HEK293T (cell line): Measurements from ENCODE around the gene NCDN.

ENCODE experiments used
- CTCF ChIA-PET: fragments of 350-600 bp; formaldehyde crosslinking; extraction: SDS; loops from one replicate; lab custom pipeline; 2021; ENCODE audit warnings: antibody characterized with exemption, inconsistent platforms; lab: Yijun Ruan, JAX
- POLR2A ChIA-PET: fragments of 350-600 bp; formaldehyde crosslinking; extraction: SDS; loops from one replicate; lab custom pipeline; 2020; ENCODE audit warnings: antibody characterized with exemption, inconsistent platforms; lab: Yijun Ruan, JAX
- DNase-seq: peaks from one replicate; pipeline ENCODE4 v3.0.0; 2012; ENCODE audit warnings: mixed read lengths; ENCODE audit errors: extremely low spot score
- ARNT ChIP-seq: fragments of 450-650 bp; IDR thresholded peaks from 2 replicates; pipeline ENCODE4 v1.6.1; 2017; ENCODE audit warnings: mild to moderate bottlenecking
- BHLHE40 ChIP-seq: fragments of 450-650 bp; IDR thresholded peaks from 2 replicates; pipeline ENCODE4 v1.6.1; 2016; ENCODE audit warnings: mild to moderate bottlenecking, moderate library complexity, borderline replicate concordance
- CTBP1 ChIP-seq: fragments of 450-650 bp; IDR thresholded peaks from 2 replicates; pipeline ENCODE4 v1.6.1; 2016; ENCODE audit warnings: borderline replicate concordance
- ELF4 ChIP-seq: fragments of 450-650 bp; IDR thresholded peaks from 2 replicates; pipeline ENCODE4 v1.6.1; 2017; ENCODE audit warnings: antibody characterized with exemption
- FOXA1 ChIP-seq: fragments of 450-650 bp; IDR thresholded peaks from 2 replicates; pipeline ENCODE4 v1.6.1; 2016; ENCODE audit warnings: mild to moderate bottlenecking
- FOXK2 ChIP-seq: fragments of 450-650 bp; IDR thresholded peaks from 2 replicates; pipeline ENCODE4 v1.6.1; 2016; ENCODE audit warnings: mild to moderate bottlenecking
- FOXM1 ChIP-seq: fragments of 450-650 bp; IDR thresholded peaks from 2 replicates; pipeline ENCODE4 v1.6.1; 2017; ENCODE audit warnings: mild to moderate bottlenecking, borderline replicate concordance
- HDGF ChIP-seq: fragments of 450-650 bp; IDR thresholded peaks from 2 replicates; pipeline ENCODE4 v1.6.1; 2017; ENCODE audit warnings: antibody characterized with exemption, borderline replicate concordance
- L3MBTL2 ChIP-seq: fragments of 450-650 bp; conservative IDR thresholded peaks from 2 replicates; pipeline ENCODE4 v1.6.1; 2016; ENCODE audit warnings: mild to moderate bottlenecking
- LEF1 ChIP-seq: fragments of 450-650 bp; IDR thresholded peaks from 2 replicates; pipeline ENCODE4 v1.6.1; 2017; ENCODE audit warnings: mild to moderate bottlenecking, borderline replicate concordance
- NFRKB ChIP-seq: fragments of 450-650 bp; IDR thresholded peaks from 2 replicates; pipeline ENCODE4 v1.6.1; 2016; ENCODE audit warnings: mild to moderate bottlenecking, moderate library complexity
- SP1 ChIP-seq: fragments of 450-650 bp; IDR thresholded peaks from 2 replicates; pipeline ENCODE4 v1.6.1; 2017
- SUZ12 ChIP-seq: fragments of 450-650 bp; IDR thresholded peaks from 2 replicates; pipeline ENCODE4 v1.6.1; 2016; ENCODE audit warnings: mild to moderate bottlenecking
- TARDBP ChIP-seq: fragments of 450-650 bp; IDR thresholded peaks from 2 replicates; pipeline ENCODE4 v1.6.1; 2016
- ZNF384 ChIP-seq: fragments of 450-650 bp; IDR thresholded peaks from 2 replicates; pipeline ENCODE4 v1.6.1; 2016
- TF ChIP-seq, protein P1 (sequence below): fragments of 450-650 bp; IDR thresholded peaks from 2 replicates; pipeline ENCODE4 v1.6.1; 2016

NCDN gene

GRCh38 chr1:35591211-35591610, 33.6 kb downstream of the NCDN start:
- TF ChIP-seq ARNT: no peak
- no peak for TF ChIP-seq NFRKB
- TF ChIP-seq TARDBP: no peak
- no peak for TF ChIP-seq ELF4
- no peak for TF ChIP-seq FOXA1
- TF ChIP-seq SUZ12: no peak
- TF ChIP-seq, protein P1, sequence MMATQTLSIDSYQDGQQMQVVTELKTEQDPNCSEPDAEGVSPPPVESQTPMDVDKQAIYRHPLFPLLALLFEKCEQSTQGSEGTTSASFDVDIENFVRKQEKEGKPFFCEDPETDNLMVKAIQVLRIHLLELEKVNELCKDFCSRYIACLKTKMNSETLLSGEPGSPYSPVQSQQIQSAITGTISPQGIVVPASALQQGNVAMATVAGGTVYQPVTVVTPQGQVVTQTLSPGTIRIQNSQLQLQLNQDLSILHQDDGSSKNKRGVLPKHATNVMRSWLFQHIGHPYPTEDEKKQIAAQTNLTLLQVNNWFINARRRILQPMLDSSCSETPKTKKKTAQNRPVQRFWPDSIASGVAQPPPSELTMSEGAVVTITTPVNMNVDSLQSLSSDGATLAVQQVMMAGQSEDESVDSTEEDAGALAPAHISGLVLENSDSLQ: no peak
- no peak for TF ChIP-seq SP1
- no peak for TF ChIP-seq FOXK2
- no peak for TF ChIP-seq ZNF384
- TF ChIP-seq HDGF: no peak
- TF ChIP-seq LEF1: no peak
- TF ChIP-seq L3MBTL2: no peak
- CTCF ChIA-PET: no interaction called here
- DNase-seq: no peak
- POLR2A ChIA-PET: no interaction called here

DNA sequence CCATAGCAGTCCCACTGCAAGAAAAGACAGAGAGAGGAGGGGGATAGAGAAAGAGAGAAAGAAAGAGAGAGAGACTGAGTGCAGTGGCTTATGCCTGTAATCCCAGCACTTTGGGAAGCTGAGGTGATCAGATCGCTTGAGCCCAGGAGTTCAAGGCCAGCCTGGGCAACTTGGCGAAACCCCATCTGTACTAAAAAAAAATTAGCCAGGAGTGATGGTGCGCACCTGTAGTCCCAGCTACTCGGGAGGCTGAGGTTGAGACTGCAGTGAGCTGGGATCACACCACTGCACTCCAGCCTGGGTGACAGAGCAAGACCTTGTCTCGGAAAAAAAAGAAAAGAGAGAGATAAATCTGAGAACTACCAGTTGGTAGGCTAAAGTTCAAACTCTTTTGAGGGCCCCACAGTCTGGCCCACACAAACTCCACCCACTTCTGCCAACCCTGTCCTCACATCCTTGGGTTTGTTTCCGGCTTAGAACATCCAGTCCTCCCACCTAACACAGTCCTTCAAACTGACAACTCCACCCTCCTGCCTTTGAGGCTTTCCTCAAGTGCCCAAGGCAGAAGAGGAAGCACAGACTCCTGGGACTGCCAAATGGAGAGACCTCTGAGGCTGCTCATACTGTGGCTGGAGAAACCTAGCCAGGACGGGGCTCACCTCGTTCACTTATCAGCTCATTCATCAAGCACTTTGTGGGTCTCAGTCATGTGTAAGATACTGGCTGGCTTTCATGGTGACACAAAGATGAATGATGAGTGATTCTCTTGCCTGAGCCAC, 35.6 kb downstream of the NCDN start:
- ChIA-PET CTCF (interaction anchor here (0.6 to 0.9 kb wide), 2 partner anchors 24 to 1138 kb away, joined by 3 to 5 read pairs; no protein-coding TSS in a partner anchor), POLR2A (no interaction called here)
- TF ChIP-seq ARNT (no peak), FOXA1 (no peak), LEF1 (no peak), ELF4 (no peak), CTBP1 (no peak), FOXK2 (no peak), SUZ12 (no peak), ZNF384 (no peak)
- DNase-seq: no peak

DNA sequence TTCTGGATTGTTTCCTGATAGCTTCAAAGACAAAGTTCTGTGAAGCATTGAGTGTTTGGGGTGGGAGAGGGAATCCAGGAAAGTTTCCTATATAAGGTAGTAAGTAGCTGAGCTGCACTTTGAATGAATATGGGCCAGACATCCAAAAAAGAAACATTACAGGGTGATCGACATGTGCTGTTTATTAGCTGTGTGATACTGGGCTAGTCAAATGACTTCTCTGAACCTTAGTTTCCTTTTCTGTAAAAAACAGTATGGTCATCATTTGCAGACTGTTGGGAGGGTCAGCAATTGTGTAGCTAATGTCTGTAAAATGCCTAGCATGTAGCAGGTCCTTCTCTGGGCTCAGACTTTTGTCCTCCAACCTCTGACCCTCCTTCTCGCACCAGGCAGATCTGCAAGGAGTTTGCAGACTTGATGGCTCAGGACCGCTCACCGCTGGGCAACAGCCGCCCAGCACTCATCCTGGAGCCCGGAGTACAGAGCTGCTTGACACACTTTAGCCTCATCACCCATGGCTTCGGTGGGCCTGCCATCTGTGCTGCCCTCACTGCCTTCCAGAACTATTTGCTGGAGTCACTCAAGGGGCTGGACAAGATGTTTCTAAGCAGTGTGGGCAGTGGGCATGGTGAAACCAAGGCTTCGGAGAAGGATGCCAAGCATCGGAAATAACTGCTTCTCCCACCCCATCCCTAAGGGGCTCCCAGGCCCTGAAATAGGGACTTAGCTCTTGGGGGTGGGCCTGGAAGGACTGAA, 36.6 kb downstream of the NCDN start:
- ChIA-PET CTCF (interaction anchor here (0.6 to 0.9 kb wide), 2 partner anchors 25 to 1137 kb away, joined by 3 to 5 read pairs; no protein-coding TSS in a partner anchor), POLR2A (no interaction called here)
- no peak for DNase-seq
- TF ChIP-seq SP1 (no peak), BHLHE40 (no peak)

- POLR2A ChIA-PET: no interaction called here
- no peak for DNase-seq
- CTCF ChIA-PET: no interaction called here
- no peak for TF ChIP-seq NFRKB
- no peak for TF ChIP-seq ZNF384
- no peak for TF ChIP-seq ARNT
- no peak for TF ChIP-seq HDGF
- TF ChIP-seq BHLHE40: no peak
- no peak for TF ChIP-seq SP1
- TF ChIP-seq, protein P1: no peak
- TF ChIP-seq ELF4: no peak
Observed at GRCh38 chr1:35595684-35596083, 38.1 kb downstream of the NCDN start.

GRCh38 chr1:35597870-35598269, 40.3 kb downstream of the NCDN start:
- CTCF ChIA-PET: no interaction called here
- POLR2A ChIA-PET: no interaction called here

DNA sequence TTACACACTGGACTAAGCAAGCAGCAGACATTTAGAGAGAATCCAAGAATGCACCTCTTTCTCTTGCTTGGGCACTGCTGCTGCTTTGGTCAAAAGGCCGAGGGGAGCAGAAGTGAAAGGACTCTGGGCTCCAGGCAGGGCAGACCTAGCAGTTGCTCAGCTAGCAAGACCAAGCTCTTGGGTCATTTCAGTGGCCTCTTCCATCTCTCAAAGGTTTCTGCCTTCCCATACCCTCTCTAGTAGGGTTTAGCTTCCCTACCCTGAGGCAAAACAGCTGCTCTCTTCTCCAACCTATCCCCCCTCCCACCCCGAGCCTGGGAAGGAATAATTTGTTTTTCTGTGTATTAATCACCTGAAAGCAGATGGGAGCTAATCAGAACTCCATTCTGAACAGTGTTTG, 41.3 kb downstream of the NCDN start:
- no peak for DNase-seq
- TF ChIP-seq L3MBTL2 (no peak), ARNT (no peak), FOXK2 (no peak), NFRKB (no peak), LEF1 (no peak), FOXA1 (no peak), ELF4 (no peak), HDGF (no peak), FOXM1 (no peak), ZNF384 (no peak)
- TF ChIP-seq, protein P1: no peak
- ChIA-PET POLR2A (no interaction called here), CTCF (no interaction called here)

More at GRCh38 chr1:35597870-35598269, 40.3 kb downstream of the NCDN start:
- TF ChIP-seq SUZ12: no peak
- no peak for TF ChIP-seq FOXM1
- no peak for TF ChIP-seq ARNT
- TF ChIP-seq SP1: no peak
- no peak for TF ChIP-seq TARDBP
- TF ChIP-seq, protein P1: no peak
- TF ChIP-seq HDGF: no peak
- no peak for TF ChIP-seq FOXK2
- no peak for TF ChIP-seq ZNF384
- TF ChIP-seq LEF1: no peak
- TF ChIP-seq FOXA1: no peak
- DNase-seq: no peak
